GM19438 (cell line): ENCODE results near the gene SP140.
A peak's percentile ranks its signal among the peaks of the same experiment; 100 is the strongest.
"Not testable (repeated sequence)": the region's sequence is repeated elsewhere in the genome, so short reads cannot be mapped to it uniquely, and the experiment has no call there.

ENCODE experiments used
- ATAC-seq: cut with Tn5 transposase; IDR thresholded peaks from one replicate; pipeline ENCODE4 v1.9.1; 2021; ENCODE audit warnings: low read depth; ENCODE audit not compliant: unreplicated experiment

SP140 gene

DNA sequence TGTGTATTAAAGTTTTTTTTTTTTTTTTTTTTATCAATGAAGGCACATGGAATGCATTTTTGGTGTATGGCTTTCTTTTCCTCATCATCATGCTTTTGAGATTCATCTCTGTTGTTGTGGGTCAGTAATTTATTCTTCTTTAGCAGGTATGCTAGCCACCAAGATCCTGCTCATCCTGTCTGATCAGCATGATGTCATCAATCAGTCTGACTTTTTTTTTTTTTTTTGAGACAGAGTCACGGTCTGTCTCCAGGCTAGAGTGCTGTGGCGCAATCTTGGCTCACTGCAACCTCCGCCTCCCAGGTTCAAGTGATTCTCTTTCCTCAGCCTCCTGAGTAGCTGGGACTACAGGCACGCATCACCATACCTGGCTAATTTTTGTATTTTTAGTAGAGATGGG lies 2.7 kb upstream of the SP140 start:
- not testable (repeated sequence) for ATAC-seq

- no peak for ATAC-seq
These were observed 1.1 kb upstream of the SP140 start for GRCh38 chr2:230224458-230224857.

- ATAC-seq, result peak; percentile 69
These were observed 565 bp downstream of the SP140 start for GRCh38 chr2:230226051-230226551.

- ATAC-seq, result no peak
These were observed 1.7 kb downstream of the SP140 start for GRCh38 chr2:230227216-230227615.

- ATAC-seq, result no peak
These were observed 4.6 kb downstream of the SP140 start for GRCh38 chr2:230230087-230230486.

GRCh38 chr2:230230496-230231200 lies 5.1 kb downstream of the SP140 start:
- no peak for ATAC-seq

DNA sequence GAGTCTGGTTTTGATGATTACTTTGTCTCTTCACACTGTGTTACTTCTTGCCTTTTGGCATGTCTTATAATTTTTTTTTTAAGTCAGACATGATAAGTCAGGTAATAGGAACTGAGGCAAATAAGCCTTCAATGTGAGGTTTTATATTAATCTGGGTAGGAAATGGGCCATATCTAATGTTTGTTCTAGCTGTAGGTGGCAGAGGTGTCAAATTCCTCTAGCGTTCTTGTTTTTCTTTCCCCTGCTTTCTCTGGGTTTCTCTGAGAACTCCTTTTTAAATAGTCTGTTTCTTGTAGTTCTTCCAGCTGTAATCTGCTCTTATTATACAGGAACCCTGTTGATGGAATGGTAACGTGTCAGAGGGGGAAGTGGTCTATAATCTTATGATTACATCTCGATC lies 5.7 kb downstream of the SP140 start:
- ATAC-seq, result no peak

- peak; percentile 55 for ATAC-seq
These were observed 8.7 kb downstream of the SP140 start for GRCh38 chr2:230234122-230234722.

GRCh38 chr2:230234845-230235244 lies 9.3 kb downstream of the SP140 start:
- ATAC-seq, result no peak

- ATAC-seq, result no peak
These were observed 18.7 kb downstream of the SP140 start for GRCh38 chr2:230244211-230244610.

- ATAC-seq, result no peak
These were observed 20.7 kb downstream of the SP140 start for GRCh38 chr2:230246206-230246605.

DNA sequence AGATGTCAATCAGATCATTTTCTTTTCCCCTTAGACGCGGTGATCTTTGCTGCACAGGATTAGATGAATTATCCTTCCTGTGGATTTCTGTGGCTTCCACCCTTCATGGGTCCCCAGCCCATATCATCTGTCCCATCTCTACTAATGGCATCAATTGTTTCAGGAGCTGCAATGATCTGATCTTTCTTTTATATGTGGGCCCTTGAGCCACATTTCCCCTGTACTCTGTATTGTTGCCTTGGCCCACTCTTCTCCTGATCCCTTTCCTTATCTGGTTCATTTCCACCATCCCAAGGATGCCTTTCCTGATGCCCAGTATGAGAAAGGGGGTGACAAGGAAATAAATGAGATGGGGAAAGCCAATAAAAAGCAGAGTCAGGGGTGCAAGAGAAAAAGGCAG lies 24.7 kb downstream of the SP140 start:
- no peak for ATAC-seq

DNA sequence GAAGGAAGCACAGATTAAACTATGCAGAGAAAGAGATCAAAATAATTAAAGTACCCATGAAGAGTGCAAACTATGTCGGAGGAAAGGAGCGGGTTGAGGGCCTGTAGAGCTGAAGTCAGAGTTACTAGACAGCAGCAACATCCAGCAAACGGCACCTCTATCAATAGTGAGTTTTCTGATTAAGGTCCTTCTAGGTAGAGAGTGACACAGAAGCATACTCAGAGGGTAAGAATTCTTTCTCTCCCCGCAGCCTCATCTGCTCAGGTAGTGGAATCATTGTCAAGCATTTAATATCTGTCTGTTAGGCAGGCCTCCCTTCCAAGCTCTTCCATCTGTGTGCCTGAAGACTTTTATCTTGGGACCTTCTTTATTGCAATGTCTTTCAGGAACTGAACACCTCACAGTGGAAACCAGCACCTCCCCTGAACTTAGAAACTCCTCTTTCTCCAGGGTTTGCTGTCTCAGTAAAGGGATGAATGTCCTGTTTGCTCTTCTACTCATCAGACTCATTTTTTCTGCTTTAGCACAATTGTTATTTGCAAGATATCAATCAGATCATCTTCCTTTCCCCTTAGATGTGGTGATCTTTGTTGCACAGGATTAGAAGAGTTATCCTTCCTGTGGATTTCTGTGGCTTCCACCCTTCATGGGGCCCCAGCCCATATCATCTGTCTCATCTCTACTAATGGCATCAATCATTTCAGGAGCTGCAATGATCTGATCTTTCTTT lies 28.8 kb downstream of the SP140 start:
- ATAC-seq, result no peak

GRCh38 chr2:230256733-230257332 lies 31.3 kb downstream of the SP140 start:
- ATAC-seq, result no peak

GRCh38 chr2:230258483-230258882 lies 32.9 kb downstream of the SP140 start:
- ATAC-seq, result no peak

DNA sequence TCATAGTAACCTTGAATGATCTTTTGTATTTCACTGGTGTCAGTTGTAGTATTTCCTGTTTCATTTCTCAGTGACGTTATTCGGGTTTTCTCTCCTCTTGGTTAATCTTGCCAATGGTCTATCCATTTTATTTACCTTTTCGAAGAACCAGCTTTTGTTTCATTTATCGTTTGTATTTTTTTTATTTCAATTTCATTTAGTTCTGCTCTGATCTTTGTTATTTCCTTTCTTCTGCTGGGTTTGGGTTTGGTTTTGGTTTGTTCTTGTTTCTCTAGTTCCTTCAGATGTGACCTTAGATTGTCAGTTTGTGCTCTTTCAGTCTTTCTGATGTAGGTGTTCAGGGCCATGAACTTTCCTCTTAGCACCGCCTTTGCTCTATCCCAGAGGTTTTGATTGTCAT lies 36.7 kb downstream of the SP140 start:
- ATAC-seq, result no peak

GRCh38 chr2:230264945-230265344 lies 39.4 kb downstream of the SP140 start:
- not testable (repeated sequence) for ATAC-seq

DNA sequence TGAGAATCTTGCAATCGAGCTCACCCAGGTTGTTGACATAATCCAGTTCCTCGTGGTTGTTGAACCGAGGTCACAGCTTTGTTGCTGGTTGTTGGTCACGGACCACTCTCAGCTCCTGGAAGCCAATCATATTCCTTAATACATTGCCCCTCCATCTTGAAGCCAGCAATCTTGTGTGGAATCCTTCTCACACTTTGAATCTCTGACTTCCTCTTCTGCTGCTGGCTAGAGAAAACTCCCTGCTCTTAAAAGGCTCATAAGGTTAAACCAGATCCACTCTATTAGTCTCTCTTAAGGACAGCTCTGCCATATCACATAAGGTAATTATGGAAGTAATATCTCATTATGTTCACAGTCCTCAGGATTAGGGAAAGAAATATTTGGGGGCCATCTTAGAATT lies 41.1 kb downstream of the SP140 start:
- ATAC-seq, result no peak

GRCh38 chr2:230267059-230267458 lies 41.5 kb downstream of the SP140 start:
- ATAC-seq, result peak; percentile 9

GRCh38 chr2:230267556-230267955 lies 42.0 kb downstream of the SP140 start:
- peak; percentile 59 for ATAC-seq

DNA sequence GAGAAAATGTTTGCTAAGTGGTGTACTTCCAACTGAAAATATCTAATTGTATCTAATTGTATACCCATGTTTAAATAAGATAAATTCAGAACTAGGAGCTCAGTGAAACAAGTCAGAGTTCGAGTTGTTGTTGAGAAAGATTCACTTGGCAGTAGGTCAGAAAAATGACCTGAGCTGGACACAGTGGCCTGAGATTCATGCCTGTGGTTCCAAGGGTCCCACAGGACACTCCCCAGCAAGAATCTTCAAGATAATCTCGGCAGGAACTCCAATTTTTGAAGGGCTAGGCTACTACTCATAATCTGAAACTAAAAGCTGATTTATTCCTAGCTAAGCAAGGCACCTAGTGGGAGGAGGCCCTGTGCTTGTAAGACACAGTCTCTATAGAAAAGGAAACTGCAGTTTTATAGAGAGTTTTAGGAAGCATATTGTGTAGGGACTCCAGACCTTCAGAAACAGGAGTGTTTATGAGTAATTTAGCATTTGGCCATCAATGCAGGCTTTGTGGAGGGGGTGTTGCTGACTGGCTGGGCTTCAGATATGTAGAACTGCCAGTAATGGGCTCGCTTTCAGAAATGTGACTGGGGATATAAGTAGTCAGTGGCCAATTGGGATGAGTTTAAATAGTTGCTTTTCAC lies 43.2 kb downstream of the SP140 start:
- ATAC-seq, result peak; percentile 54
